ENCODE data around the gene MEOX2. TPM values are rescaled to one million over a fixed set of nuclear protein-coding genes. Genes with fewer than 3 reads are reported as not detected.

Gene MEOX2
- total RNA-seq, 4 donors from 2014 or later, result 0.64 to 1.6 TPM; not detected in 2

DNA sequence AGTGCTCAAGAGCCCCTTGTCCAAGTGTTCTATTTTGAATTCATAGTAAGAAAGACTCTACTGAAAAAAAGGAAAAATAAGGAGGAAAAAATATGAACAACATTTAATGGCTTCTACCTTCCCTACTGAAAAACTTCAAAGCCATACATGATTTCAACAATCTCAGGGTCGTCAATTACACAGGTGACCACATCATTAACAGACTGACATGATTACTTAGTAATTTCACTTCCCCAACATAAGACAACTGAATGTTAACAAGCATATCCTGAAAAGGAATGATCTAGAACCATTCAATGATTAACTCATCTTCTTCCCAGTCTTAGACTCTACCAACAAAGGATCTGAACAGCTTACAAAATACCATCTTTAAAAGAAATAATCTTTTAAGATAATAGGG is 34.8 kb downstream of the MEOX2 start:
- no peak for TF ChIP-seq EP300 (IDR thresholded peaks at IDR 0.05; ENCODE audit: low read depth)
- no peak for TF ChIP-seq CTCF (IDR thresholded peaks at IDR 0.05)
- TF ChIP-seq POLR2A (IDR thresholded peaks at IDR 0.05), result no peak
- no peak for TF ChIP-seq POLR2AphosphoS5 (IDR thresholded peaks at IDR 0.05)
- H3K27me3 ChIP-seq, result no peaks in the 10 kb centered on the region
- in situ Hi-C loops (cut with MboI; ENCODE audit: low pct_ligation_motif_present in 1 of 4, low pct_unique_long_range_greater_than_20kb in 1 of 4, low sequenced_read_pairs in 3 of 4), result no loop called here
- WGBS, 2 donors (ENCODE audit: low coverage in 1 of 2), result 43 to 88% methylated on average over 1 of the region's 1 CpG
- H3K4me3 ChIP-seq, result no peak overlapping the region
- H3K36me3 ChIP-seq, result no peaks in the 10 kb centered on the region
- peaks cover 0 to 3% of the 10 kb centered on the region in 2 donors for H3K9me3 ChIP-seq
- H3K27ac ChIP-seq, result no peak overlapping the region
- intact Hi-C loops (cut with DNase I; ENCODE audit: low total_unique reads), result no loop called here
- DNase-seq, result no peak
- H3K4me1 ChIP-seq, result no peaks in the 10 kb centered on the region

- in situ Hi-C loops (cut with MboI; ENCODE audit: low pct_ligation_motif_present in 1 of 4, low pct_unique_long_range_greater_than_20kb in 1 of 4, low sequenced_read_pairs in 3 of 4) (no loop called here), intact Hi-C loops (cut with DNase I; ENCODE audit: low total_unique reads) (no loop called here)
- DNase-seq, result no peak
- H3K27ac ChIP-seq, result no peak overlapping the region
- no peaks in the 10 kb centered on the region for H3K36me3 ChIP-seq
- no peaks in the 10 kb centered on the region for H3K9me3 ChIP-seq
- no peaks in the 10 kb centered on the region for H3K27me3 ChIP-seq
- H3K4me3 ChIP-seq, result no peak overlapping the region
- 66 to 72% methylated on average over 4 of the region's 4 CpGs for WGBS, 2 donors (ENCODE audit: low coverage in 1 of 2)
- no peaks in the 10 kb centered on the region for H3K4me1 ChIP-seq
- TF ChIP-seq CTCF (IDR thresholded peaks at IDR 0.05) (no peak), POLR2AphosphoS5 (IDR thresholded peaks at IDR 0.05) (no peak), POLR2A (IDR thresholded peaks at IDR 0.05) (no peak)
These were observed 35.7 kb downstream of the MEOX2 start for GRCh38 chr7:15650787-15651186.

DNA sequence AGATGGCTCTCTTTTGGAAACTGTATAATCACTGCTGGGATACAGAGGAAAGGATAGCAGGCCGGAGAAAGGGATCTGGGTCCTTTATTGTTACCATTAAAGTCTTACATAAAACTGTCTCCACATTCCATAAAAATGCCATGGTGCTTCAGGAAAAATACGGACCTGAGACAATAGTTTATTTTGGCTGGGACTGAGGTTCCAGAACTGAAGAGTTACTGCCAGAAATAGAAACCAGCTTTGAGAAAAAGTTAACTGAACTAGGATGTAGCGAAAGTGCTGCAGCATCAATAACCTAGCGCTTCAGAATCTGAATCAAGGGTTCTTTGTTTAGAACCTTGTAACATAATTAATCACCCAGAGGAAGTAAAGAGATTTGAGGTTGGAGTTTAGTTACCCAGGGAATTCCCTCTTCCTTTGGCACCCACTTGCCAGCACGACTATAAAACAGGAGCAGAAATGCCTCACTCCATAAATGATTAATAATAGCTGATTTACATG is 38.0 kb downstream of the MEOX2 start:
- DNase-seq, result no peak
- Histone ChIP-seq H3K9me3 (no peaks in the 10 kb centered on the region), H3K36me3 (no peaks in the 10 kb centered on the region), H3K4me1 (no peaks in the 10 kb centered on the region), H3K27ac (peak overlapping the region in 3 of 4 donors; percentile 22 to 45 (median 37)), H3K27me3 (no peaks in the 10 kb centered on the region), H3K4me3 (no peak overlapping the region)
- 46 to 59% methylated on average over 5 of the region's 5 CpGs for WGBS, 2 donors (ENCODE audit: low coverage in 1 of 2)
- intact Hi-C loops (cut with DNase I; ENCODE audit: low total_unique reads) (loop anchor here (5.0 kb wide), 1 partner anchor 1464 kb away; no protein-coding TSS in a partner anchor), in situ Hi-C loops (cut with MboI; ENCODE audit: low pct_ligation_motif_present in 1 of 4, low pct_unique_long_range_greater_than_20kb in 1 of 4, low sequenced_read_pairs in 3 of 4) (no loop called here)
- TF ChIP-seq CTCF (IDR thresholded peaks at IDR 0.05), result no peak
- no peak for TF ChIP-seq EP300 (IDR thresholded peaks at IDR 0.05; ENCODE audit: low read depth)
- peak in 2 of 3 donors; percentile 60 to 61 for TF ChIP-seq POLR2AphosphoS5 (IDR thresholded peaks at IDR 0.05)
- TF ChIP-seq POLR2A (IDR thresholded peaks at IDR 0.05), result no peak

DNA sequence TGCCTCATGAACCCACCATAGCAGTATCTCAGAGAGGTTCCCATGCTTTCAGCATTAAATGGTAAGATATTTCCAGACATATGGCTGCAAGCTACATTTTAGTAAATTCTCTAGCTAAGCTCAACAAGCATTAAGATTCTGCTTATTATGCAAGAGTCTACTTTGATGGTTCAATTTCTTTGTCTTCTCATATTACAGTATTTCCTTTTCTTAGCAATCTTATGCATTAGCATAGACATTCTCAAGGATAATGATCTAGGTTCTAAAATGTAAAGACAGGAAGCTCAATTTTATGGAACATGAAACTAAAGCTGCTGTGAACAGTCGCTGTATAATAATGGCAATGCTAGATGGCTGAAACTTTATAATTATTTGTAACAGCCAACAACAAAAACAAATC is 39.2 kb downstream of the MEOX2 start:
- DNase-seq, result no peak
- Histone ChIP-seq H3K27me3 (no peaks in the 10 kb centered on the region), H3K4me3 (no peak overlapping the region), H3K36me3 (no peaks in the 10 kb centered on the region), H3K4me1 (no peaks in the 10 kb centered on the region), H3K9me3 (no peaks in the 10 kb centered on the region), H3K27ac (no peak overlapping the region)
- 85 to 93% methylated on average over 1 of the region's 1 CpG for WGBS, 2 donors (ENCODE audit: low coverage in 1 of 2)
- in situ Hi-C loops (cut with MboI; ENCODE audit: low pct_ligation_motif_present in 1 of 4, low pct_unique_long_range_greater_than_20kb in 1 of 4, low sequenced_read_pairs in 3 of 4) (no loop called here), intact Hi-C loops (cut with DNase I; ENCODE audit: low total_unique reads) (loop anchor here (5.0 kb wide), 1 partner anchor 1465 kb away; no protein-coding TSS in a partner anchor)
- TF ChIP-seq EP300 (IDR thresholded peaks at IDR 0.05; ENCODE audit: low read depth) (no peak), POLR2A (IDR thresholded peaks at IDR 0.05) (no peak), POLR2AphosphoS5 (IDR thresholded peaks at IDR 0.05) (no peak), CTCF (IDR thresholded peaks at IDR 0.05) (no peak)

Measured in transverse colon (tissue), 4 donors.